GM18511 (cell line): Measurements from ENCODE around the gene JARID2.

Source experiments
- ATAC-seq: cut with Tn5 transposase; IDR thresholded peaks from one replicate; pipeline ENCODE4 v1.9.1; 2021; ENCODE audit warnings: mild to moderate bottlenecking, moderate library complexity; ENCODE audit not compliant: unreplicated experiment

The JARID2 gene

DNA sequence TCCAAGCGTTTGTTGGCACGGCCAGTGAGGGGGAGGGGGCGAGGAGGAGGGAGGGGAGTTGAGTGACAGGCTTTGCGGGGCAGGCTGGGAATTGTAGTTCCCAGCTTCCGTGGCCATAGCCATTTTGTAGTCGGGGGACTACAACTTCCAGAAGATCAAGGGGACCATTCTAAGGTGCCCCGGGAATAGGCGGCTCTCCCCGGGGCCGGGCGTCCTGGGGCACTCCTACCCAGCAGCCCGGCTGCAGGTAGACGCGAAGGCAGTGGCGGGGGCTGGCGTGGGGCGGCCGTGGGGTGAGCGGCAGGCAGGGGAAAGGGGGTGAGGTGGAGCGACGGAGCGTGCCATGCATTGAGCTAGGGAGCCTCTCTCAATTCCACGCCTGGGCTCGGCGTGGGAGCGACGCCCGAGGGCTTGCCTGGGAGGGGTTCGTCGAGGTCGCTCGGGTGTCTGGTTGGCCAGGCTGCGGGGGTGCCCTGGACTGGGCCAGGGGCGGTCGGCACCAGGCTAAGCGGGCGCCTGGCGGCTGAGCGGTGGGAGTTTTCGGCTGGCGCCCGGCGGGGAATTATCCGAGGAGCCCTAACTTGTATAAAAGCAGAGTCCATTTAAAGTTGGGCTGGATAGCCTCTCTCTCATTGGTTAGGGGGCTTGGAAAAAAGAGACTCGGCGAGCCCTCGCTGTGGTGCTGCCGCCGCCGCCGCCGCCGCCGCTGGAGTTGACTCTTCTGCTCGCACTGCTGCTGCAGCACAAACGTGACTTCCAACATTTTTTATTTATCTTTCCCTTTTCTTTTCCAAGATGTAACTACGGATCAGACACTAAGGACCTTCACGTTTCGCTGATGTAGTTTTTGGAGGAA, at the start of gene JARID2:
Gene JARID2 (plus strand): TSS at position 709 of the 856 bp plus-strand sequence. CDS start 471 bp downstream, outside the sequence.
- peak; percentile 67 for ATAC-seq

DNA sequence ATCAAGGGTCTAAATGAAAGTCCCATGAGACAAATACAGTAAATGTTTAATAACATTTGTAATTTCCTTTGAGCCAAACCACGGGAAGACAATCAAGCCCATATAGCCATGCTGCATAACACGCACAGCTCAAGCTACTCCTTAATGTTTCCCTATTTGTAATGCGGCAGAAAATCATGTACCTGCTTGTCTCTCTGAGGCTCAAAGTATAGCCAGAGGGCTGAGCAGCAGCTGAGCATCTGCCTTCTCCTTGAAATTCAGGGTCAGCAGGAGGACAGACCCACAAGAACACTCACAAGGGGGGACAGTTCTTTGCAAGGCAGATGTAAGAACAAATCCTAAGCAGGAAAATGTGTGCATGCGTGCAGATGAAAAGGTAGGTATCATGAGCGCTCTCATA, 45.8 kb upstream of the JARID2 start:
- no peak for ATAC-seq

- ATAC-seq, result no peak
Measured at GRCh38 chr6:15205321-15205720, 40.5 kb upstream of the JARID2 start.

GRCh38 chr6:15206887-15207286, 39.0 kb upstream of the JARID2 start:
- ATAC-seq, result no peak

DNA sequence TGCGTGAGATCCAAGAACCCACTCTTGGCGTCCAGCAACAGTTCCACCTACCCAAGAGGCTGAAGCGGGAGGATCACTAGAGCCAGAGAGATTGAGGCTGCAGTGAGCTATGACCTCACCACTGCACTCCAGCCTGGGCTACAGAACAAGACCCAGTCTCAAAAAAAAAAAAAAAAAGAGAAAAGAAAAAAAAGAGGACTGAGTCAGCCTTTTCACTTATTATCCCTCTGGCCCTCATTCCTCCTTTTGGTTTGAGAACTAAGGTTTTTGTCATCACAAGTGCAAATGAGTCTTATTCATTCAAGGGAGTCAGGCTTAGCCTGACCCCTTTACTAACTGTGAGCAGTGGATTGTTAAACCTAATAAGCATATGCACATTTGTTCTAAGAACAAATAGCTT, 37.9 kb upstream of the JARID2 start:
- no peak for ATAC-seq

- no peak for ATAC-seq
Measured at GRCh38 chr6:15213838-15214400, 31.9 kb upstream of the JARID2 start.

DNA sequence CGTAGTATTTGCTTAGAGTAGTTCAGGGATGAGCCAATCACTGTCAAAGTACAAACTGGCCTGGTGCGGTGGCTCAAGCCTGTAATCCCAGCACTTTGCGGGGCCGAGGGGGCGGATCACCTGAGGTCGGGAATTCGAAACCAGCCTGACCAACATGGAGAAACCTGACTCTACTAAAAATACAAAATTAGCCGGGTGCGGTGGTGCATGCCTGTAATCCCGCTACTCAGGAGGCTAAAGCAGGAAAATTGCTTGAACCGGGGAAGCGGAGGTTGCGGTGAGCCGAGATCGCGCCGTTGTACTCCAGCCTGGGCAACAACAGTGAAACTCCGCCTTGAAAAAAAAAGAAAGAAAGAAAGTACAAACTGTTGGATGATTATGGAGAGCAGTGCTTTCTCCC, 27.5 kb upstream of the JARID2 start:
- ATAC-seq, result no peak

GRCh38 chr6:15220062-15220461, 25.8 kb upstream of the JARID2 start:
- ATAC-seq, result no peak

DNA sequence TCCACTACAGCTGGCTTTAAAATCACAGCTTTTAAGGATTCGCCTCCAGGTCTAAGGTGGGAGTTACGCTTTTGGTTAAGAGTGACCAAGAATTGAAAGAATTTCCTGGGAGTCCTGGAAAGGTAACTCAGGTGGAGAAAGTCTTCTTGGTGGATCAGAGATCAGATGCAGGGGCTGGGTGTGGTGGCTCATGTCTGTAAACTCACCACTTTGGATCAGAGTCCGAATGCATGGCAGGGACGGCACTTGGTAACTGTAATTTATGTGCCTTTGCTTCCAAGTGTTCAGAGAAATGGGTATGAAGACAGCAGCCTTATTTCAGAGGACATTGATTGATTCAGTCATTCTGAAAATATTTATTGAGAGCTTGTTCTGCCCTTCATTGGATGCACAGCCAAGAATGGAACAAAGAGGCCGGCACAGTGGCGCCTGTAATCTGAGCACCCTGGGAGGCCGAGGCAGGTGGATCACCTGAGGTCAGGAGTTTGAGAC, 18.0 kb upstream of the JARID2 start:
- ATAC-seq, result no peak

- ATAC-seq, result no peak
Measured at GRCh38 chr6:15230827-15231226, 15.0 kb upstream of the JARID2 start.

DNA sequence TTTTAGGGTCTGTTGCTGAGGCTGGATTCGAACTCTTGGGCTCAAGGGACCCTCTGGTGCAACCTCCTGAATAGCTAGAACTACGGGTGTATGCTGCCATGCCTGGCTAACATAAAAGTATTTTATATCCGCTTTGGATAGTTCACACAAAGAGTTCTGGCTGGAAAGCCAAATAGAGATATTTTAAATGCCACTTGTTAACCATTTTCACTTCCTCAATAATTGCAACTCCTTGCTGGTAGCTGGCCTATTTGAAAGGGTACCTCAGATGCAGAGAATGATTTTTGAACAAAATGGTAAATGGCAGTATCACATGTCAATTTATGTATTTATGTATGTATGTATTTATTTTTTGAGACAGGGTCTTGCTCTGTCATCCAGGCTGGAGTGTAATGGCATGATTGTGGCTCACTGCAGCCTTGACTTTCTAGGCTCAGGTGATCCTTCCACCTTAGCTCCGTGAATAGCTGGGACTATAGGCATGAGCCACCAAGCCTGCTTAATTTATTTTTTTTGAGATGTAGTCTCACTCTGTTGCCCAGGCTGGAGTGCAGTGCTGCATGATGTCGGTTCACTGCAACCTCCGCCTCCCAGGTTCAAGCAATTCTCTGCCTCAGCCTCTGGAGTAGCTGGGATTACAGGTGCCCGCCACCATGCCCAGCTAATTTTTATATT, 12.9 kb upstream of the JARID2 start:
- no peak for ATAC-seq

DNA sequence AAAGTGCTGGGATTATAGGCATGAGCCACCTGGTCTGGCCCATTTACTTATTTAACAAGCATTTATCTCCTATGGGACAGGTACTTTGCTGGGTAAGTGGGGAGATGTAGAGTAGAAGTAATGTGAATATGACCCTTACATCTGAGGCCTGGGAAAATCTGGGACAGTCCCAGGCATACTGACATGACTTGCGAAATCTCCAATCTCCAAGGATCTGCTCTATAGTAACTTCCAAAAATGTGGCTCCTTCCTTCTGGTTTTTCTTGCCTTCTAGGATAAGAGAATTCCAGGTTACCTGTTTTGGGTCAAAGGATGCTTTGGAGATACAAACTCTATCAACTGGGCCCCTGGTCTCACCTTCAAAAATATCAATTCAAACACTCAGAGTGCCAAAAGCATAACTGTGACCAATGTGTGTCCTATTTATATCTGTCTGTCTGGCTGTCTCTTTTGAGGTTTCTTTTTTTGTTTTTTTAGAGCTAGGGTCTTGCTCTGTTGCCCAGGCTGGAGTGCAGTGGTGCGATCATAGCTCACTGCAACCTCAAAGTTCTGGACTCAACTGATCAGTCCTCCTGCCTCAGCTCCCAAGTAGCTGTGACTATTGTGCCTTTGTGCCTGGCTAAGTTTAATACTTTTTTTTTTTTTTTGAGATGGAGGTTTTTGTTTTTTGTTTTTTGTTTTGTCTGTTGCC, 11.7 kb upstream of the JARID2 start:
- ATAC-seq, result no peak

- no peak for ATAC-seq
Measured at GRCh38 chr6:15239616-15240364, 6.1 kb upstream of the JARID2 start.

GRCh38 chr6:15242503-15242902, 3.4 kb upstream of the JARID2 start:
- no peak for ATAC-seq

DNA sequence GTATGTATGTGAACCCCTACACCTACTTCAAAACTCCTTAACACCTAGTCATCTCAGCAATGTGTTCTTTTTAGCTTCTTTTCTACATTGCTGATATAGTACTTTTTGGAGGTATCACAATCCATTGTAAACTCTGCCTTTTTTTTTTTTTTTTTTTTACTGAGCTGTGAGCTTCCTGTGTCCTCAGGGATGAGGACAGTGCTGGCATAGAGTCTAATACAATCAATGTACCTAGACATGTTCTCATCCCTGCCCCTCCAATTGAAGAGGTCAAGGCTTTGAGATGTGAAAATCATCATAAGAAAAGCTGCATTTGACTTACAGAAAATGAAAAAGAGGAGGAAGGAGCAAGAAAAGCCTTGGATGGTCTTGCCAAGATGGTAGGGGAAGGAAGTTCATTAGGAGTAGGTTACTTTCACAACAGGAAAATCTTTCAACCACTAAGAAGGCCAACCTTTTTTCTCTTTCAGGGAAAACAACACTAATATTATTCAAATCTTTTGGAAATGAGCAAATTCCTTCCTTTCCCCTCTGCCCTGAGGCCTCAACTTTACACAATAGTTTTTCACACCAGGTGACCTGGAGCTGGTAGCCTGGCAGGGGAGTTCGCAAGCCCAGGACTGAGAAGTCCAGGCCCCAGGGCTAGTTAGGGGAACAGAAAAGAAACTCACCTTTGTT, 2.8 kb upstream of the JARID2 start:
- no peak for ATAC-seq

- ATAC-seq, result no peak
Measured at GRCh38 chr6:15243910-15244619, 1.8 kb upstream of the JARID2 start.

GRCh38 chr6:15244620-15245360, 1.1 kb upstream of the JARID2 start:
- peak; percentile 24 for ATAC-seq

GRCh38 chr6:15246217-15246665, 372 bp downstream of the JARID2 start:
- no peak for ATAC-seq
